BLaER1 treated with 17β-estradiol and CSF1 and Interleukin-3, amounts not matched to agents 10 nM and 100 nM (cell line): ENCODE data around the gene IRF7.

Experiments used
- H3K27ac ChIP-seq, 11 experiments: shearing (Covaris generic); formaldehyde crosslinking; 2 replicates each; pipeline ENCODE4 v1.8.1; 2022
- H3K27me3 ChIP-seq, 11 experiments: shearing (Covaris generic); formaldehyde crosslinking; 2 replicates each; pipeline ENCODE4 v1.8.1; 2022
- H3K36me3 ChIP-seq, 11 experiments: shearing (Covaris generic); formaldehyde crosslinking; 2 replicates each; pipeline ENCODE4 v1.8.1; 2022
- H3K4me1 ChIP-seq, 10 experiments: shearing (Covaris generic); formaldehyde crosslinking; 2 replicates each; pipeline ENCODE4 v1.8.1; 2022
- H3K4me2 ChIP-seq, 11 experiments: shearing (Covaris generic); formaldehyde crosslinking; 2 replicates each; pipeline ENCODE4 v1.8.1; 2022
- H3K4me3 ChIP-seq, 10 experiments: shearing (Covaris generic); formaldehyde crosslinking; 2 replicates each; pipeline ENCODE4 v1.8.1; 2022
- H3K9ac ChIP-seq, 11 experiments: shearing (Covaris generic); formaldehyde crosslinking; 2 replicates each; pipeline ENCODE4 v1.8.1; 2022
- H3K9me3 ChIP-seq, 11 experiments: shearing (Covaris generic); formaldehyde crosslinking; replicated peaks in 1 of 11; 2 replicates each; pipeline ENCODE4 v1.8.1; 2022
- H4K20me1 ChIP-seq, 11 experiments: shearing (Covaris generic); formaldehyde crosslinking; 2 replicates each; pipeline ENCODE4 v1.8.1; 2022
- Cebpa-rat ChIP-seq, 11 experiments: shearing (Covaris generic); IDR thresholded peaks; 2 replicates each; pipeline ENCODE4 v1.8.1; 2022

Gene IRF7

DNA sequence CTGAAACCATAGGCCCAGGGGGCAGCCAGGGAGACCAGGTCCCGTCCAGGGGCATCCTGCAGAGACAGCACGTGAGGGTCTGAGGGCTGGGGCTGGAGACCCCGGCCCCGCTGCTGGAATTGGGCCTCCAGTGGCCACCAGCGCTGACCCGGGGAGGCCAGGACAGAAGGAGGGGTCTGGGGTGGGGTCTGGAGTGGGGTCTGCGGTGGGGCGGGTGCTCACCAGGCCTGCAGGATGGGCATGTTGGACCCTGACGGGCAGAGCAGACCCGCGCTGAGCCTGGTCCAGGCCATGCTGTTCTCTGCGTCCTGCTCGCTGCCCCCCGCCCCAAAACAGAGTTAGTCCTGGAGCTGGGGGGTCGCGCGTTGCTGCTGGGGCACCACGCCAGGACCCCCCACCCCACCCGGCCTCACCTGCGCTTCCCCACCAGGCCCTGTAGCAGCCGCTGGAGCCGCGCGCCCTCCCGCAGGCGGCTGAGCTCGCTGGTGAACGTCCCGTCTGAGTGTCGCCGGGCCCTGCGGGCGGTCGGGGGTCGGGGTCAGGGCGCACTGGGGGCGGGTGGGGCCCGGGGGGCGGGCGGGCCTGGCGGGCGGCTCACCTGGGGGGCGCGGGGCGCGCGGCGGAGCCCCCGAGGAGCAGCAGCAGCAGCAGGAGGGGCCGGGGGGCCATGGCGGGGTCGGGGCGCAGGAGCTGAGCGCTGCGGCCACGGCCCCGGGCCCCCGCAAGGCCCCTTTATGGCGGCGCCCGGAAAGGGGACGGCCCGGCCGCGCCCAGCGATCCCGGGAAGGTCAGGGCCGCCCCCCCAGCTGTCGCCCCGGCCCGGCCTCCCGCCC, 10.9 kb upstream of the IRF7 start, which contains the start of gene SCT:
SCT (minus strand) TSS at position 707 of the 833 bp plus-strand sequence; CDS start at position 669, 38 bp downstream.
- Histone ChIP-seq H3K9me3 (peaks cover 0 to 8% (median 4%) of the 10 kb centered on the region in 11 experiments; a peak in 5 of 22 replicates), H3K4me2 (peak within 1 kb of the TSS; percentile 86 to 98 (median 96)), H4K20me1 (peaks cover 24 to 78% (median 47%) of the 10 kb centered on the region in 11 experiments; a peak in 21 of 22 replicates), H3K36me3 (peaks cover 0 to 9% (median 0%) of the 10 kb centered on the region in 11 experiments; a peak in 4 of 22 replicates), H3K27ac (peak within 1 kb of the TSS in 5 of 11 experiments; percentile 48 to 70 (median 55); a peak in 6 of 22 replicates), H3K4me3 (peak within 1 kb of the TSS; percentile 3 to 62 (median 48); a peak in 14 of 20 replicates), H3K4me1 (peaks cover 23 to 45% (median 43%) of the 10 kb centered on the region in 10 experiments), H3K27me3 (peaks cover 33 to 62% (median 51%) of the 10 kb centered on the region in 11 experiments), H3K9ac (peak within 1 kb of the TSS in 6 of 11 experiments; percentile 24 to 70 (median 52); a peak in 5 of 22 replicates)
- TF ChIP-seq Cebpa-rat (IDR thresholded peaks at IDR 0.05), result no peak

DNA sequence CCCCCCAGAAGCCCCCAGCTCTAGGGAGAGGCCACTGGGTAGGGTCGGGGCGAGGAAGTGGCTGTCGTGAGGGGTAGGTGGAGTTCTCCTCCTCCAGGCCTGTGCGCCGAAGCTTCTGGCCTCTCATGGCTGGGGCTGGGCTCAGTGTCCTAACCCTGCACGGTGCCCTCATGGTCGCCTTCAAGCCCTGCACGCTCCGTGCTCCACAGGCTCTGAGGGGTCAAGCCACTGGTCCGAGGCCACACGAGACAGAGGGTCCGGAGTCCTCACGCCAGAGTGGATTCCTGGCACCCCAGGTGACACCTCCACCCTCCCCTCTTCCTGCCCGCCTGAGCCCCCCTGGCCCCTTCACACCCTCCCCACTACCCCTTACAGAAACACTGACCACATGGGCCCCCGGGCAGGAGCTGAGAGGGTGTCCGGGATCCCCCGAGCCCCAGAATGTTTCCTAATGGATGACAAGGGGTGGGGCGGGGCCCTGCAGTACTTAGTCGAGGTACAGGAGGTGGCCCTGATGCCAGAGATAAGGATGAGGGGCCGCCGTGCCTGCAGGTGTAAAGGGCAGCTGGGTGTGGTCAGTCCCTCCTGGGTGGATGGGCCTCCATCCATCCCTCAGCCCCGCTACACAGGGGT, 10.0 kb upstream of the IRF7 start:
- H3K4me2 ChIP-seq, result peak overlapping the region in 8 of 11 experiments; percentile 11 to 43 (median 26); a peak in 11 of 22 replicates
- no peak overlapping the region for H3K9ac ChIP-seq
- no peak for TF ChIP-seq Cebpa-rat (IDR thresholded peaks at IDR 0.05)

DNA sequence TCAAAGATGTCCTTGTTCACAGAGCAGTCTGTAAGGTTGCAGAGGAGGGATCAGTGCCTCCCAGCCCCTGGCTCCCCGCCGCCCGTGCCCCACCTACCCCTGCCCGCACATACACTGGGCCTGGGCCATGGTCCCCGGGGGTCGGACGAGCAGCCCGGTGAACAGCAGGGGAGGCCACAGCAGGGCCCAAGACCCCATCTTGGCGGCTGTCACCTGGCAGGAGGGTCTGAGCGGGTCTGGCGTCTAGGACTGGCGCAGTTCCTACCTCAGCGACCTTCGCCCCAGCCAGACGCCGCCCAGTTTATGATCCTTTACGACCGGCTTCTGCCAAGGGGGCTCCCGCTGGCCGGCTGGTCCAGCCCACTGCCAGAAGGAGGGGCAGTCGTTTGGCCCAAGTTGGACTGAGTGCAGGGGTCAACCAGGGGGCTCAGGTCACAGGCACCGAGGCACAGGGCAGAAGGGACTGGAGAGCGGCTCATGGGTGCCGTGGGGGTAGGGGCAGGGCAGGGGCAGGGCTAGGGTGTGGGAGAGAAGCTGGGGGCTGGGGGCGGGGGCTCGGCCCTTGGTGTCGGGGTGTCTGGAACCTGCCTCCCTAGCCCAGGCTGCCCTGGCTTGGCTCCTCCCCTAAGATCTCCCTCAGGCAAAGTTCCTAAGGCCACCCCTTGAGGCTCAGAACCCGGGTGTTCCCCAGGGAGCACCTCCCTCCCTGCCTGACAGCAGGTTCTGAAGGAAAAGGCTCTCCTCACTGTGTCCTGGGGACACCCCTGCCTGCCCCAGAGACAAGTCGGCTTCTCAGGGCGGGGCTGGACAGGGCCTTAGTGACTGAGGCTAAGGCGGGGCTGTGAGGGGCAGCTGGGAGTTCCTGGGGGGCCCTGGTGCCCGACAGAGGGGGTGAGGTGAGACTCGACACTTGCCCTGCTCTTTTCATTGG, 9.2 kb upstream of the IRF7 start, which contains the start of gene CDHR5:
CDHR5 (minus strand) TSS at position 251 of the 931 bp plus-strand sequence; CDS start at position 198, 53 bp downstream.
- Histone ChIP-seq H3K4me3 (no peak within 1 kb of the TSS), H3K27me3 (peaks cover 33 to 57% (median 51%) of the 10 kb centered on the region in 11 experiments), H4K20me1 (peaks cover 24 to 79% (median 41%) of the 10 kb centered on the region in 11 experiments; a peak in 21 of 22 replicates), H3K4me1 (peaks cover 30 to 44% (median 36%) of the 10 kb centered on the region in 10 experiments), H3K27ac (no peak within 1 kb of the TSS), H3K9ac (no peak within 1 kb of the TSS), H3K4me2 (peak within 1 kb of the TSS in 8 of 11 experiments; percentile 11 to 43 (median 26); a peak in 11 of 22 replicates), H3K9me3 (peaks cover 0 to 8% (median 4%) of the 10 kb centered on the region in 11 experiments; a peak in 5 of 22 replicates), H3K36me3 (peaks cover 0 to 9% (median 0%) of the 10 kb centered on the region in 11 experiments; a peak in 4 of 22 replicates)
- no peak for TF ChIP-seq Cebpa-rat (IDR thresholded peaks at IDR 0.05)

More for the DNA sequence above, 10.0 kb upstream of the IRF7 start:
- H4K20me1 ChIP-seq, result peaks cover 24 to 80% (median 47%) of the 10 kb centered on the region in 11 experiments; a peak in 21 of 22 replicates
- H3K27ac ChIP-seq, result no peak overlapping the region
- no peak overlapping the region for H3K4me3 ChIP-seq
- peaks cover 23 to 44% (median 42%) of the 10 kb centered on the region in 10 experiments for H3K4me1 ChIP-seq
- H3K27me3 ChIP-seq, result peaks cover 33 to 62% (median 51%) of the 10 kb centered on the region in 11 experiments
- peaks cover 0 to 9% (median 0%) of the 10 kb centered on the region in 11 experiments; a peak in 4 of 22 replicates for H3K36me3 ChIP-seq
- H3K9me3 ChIP-seq, result peaks cover 0 to 8% (median 4%) of the 10 kb centered on the region in 11 experiments; a peak in 5 of 22 replicates

GRCh38 chr11:623999-624704, 8.4 kb upstream of the IRF7 start:
- Histone ChIP-seq H3K27me3 (peaks cover 33 to 51% (median 45%) of the 10 kb centered on the region in 11 experiments), H3K9me3 (peaks cover 0 to 8% (median 4%) of the 10 kb centered on the region in 11 experiments; a peak in 5 of 22 replicates), H3K4me3 (no peak overlapping the region), H3K4me2 (no peak overlapping the region), H4K20me1 (peaks cover 19 to 79% (median 33%) of the 10 kb centered on the region in 11 experiments; a peak in 20 of 22 replicates), H3K4me1 (peaks cover 25 to 36% (median 28%) of the 10 kb centered on the region in 10 experiments), H3K27ac (no peak overlapping the region), H3K9ac (no peak overlapping the region), H3K36me3 (peaks cover 0 to 9% (median 0%) of the 10 kb centered on the region in 11 experiments; a peak in 4 of 22 replicates)
- TF ChIP-seq Cebpa-rat (IDR thresholded peaks at IDR 0.05), result no peak

DNA sequence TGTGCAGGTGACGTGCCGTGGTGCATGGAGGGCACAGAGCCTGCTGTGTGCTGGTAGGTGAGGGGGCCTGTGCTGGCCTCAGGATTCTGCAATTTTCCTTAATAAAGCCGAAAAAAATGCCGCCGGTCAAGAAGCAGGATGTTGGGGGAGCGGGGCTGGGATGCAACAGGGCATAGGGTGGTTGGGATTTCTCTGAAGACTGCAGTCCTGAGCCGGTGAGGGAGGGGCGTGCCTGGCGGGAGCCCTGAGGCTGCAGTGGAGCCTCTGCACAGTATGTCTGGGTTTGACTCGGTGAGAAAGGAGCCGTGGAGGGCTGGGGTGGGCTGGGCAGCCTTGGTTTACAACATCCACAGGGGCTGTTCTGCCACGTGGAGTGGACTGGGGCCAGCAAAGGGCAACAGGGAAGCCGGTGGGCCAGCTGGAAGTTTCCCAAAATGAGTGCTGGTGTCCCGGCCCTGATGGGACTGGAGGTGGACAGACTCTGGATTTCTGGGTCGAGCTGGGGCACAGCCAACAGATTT, 7.7 kb upstream of the IRF7 start:
- Histone ChIP-seq H4K20me1 (peaks cover 15 to 81% (median 26%) of the 10 kb centered on the region in 11 experiments; a peak in 19 of 22 replicates), H3K4me3 (no peak overlapping the region), H3K36me3 (peaks cover 0 to 15% (median 4%) of the 10 kb centered on the region in 11 experiments; a peak in 8 of 22 replicates), H3K27me3 (peaks cover 32 to 43% (median 40%) of the 10 kb centered on the region in 11 experiments), H3K9ac (no peak overlapping the region), H3K27ac (no peak overlapping the region), H3K4me2 (no peak overlapping the region), H3K4me1 (peaks cover 18 to 28% (median 20%) of the 10 kb centered on the region in 10 experiments), H3K9me3 (peaks cover 0 to 8% (median 4%) of the 10 kb centered on the region in 11 experiments; a peak in 5 of 22 replicates)
- no peak for TF ChIP-seq Cebpa-rat (IDR thresholded peaks at IDR 0.05)

GRCh38 chr11:621838-622237, 6.1 kb upstream of the IRF7 start:
- Histone ChIP-seq H3K9me3 (no peaks in the 10 kb centered on the region), H3K36me3 (peaks cover 0 to 22% (median 10%) of the 10 kb centered on the region in 11 experiments; a peak in 10 of 22 replicates), H3K4me3 (no peak overlapping the region), H3K27ac (no peak overlapping the region), H3K4me2 (no peak overlapping the region), H3K9ac (no peak overlapping the region), H3K4me1 (peaks cover 16 to 29% (median 17%) of the 10 kb centered on the region in 10 experiments), H3K27me3 (peaks cover 21 to 29% (median 27%) of the 10 kb centered on the region in 11 experiments), H4K20me1 (peaks cover 12 to 73% (median 20%) of the 10 kb centered on the region in 11 experiments; a peak in 16 of 22 replicates)
- TF ChIP-seq Cebpa-rat (IDR thresholded peaks at IDR 0.05), result no peak
